HCT116 (cell line): ENCODE results near the gene COX7A2L. TPM values are rescaled to one million over a fixed set of nuclear protein-coding genes. Genes with fewer than 3 reads are reported as not detected.

Experiments used
- ATAC-seq: fragments of 200-7000 bp; cut with Tn5 transposase; 2 replicates; pipeline ENCODE4 v1.9.1; 2020; ENCODE audit warnings: mild to moderate bottlenecking, moderate library complexity
- BruUV-seq: library from RNA; stranded (reverse); fragments of 400-500 nt; replicated peaks from 2 replicates; lab custom pipeline; 2021; lab: Mats Ljungman, UMichigan
- CTCF ChIA-PET: fragments of 300-600 bp; sonication (Branson Sonifier 250); formaldehyde crosslinking; loops from one replicate; lab custom pipeline; 2021; ENCODE audit warnings: antibody characterized with exemption; lab: Charles Lee
- POLR2A ChIA-PET: fragments of 300-600, 350-600 bp; sonication (Branson Sonifier 250); formaldehyde crosslinking; loops from one replicate; lab custom pipeline; 2021; ENCODE audit warnings: antibody characterized with exemption; lab: Charles Lee
- RAD21 ChIA-PET, 2 experiments: fragments of 300-600 bp; sonication (Branson Sonifier 250); formaldehyde crosslinking; loops; one replicate each; lab custom pipeline; 2023; ENCODE audit warnings: low total read pairs in 2 of 2; ENCODE audit not compliant: uncharacterized antibody in 2 of 2, unreplicated experiment in 2 of 2, low non-redundant PET in 1 of 2; lab: Charles Lee
- DNase-seq: peaks from one replicate; pipeline ENCODE4 v3.0.0-alpha.2; 2010; ENCODE audit warnings: low read depth, low spot score
- H2AFZ ChIP-seq: fragments of 200-600 bp; shearing (Covaris generic), sonication (generic); 2 replicates; pipeline ENCODE4 v1.6.1; 2017; ENCODE audit warnings: low read depth, mixed run types, mixed read lengths, antibody characterized with exemption, low read length; ENCODE audit not compliant: poor library complexity, severe bottlenecking
- H3K27ac ChIP-seq: 2 replicates; pipeline ENCODE4 v1.5.1; 2012; ENCODE audit warnings: low read depth, low read length
- H3K27me3 ChIP-seq: fragments of 200-600 bp; sonication (generic); 2 replicates; pipeline ENCODE4 v1.6.1; 2016; ENCODE audit warnings: mixed run types, low read length, mixed read lengths; ENCODE audit not compliant: insufficient read depth
- H3K36me3 ChIP-seq, 2 experiments: fragments of 200-500 bp in 1 of 2; fragments of 200-600 bp in 1 of 2; sonication (Bioruptor generic) in 1 of 2; sonication (generic) in 1 of 2; 2 replicates each; pipeline versions ENCODE4 v1.5.1 to v1.6.1; 2014 to 2016; ENCODE audit warnings: low read length in 2 of 2, inconsistent platforms in 1 of 2, mixed read lengths in 1 of 2, mixed run types in 1 of 2; ENCODE audit not compliant: insufficient read depth in 2 of 2, control insufficient read depth in 1 of 2
- H3K4me1 ChIP-seq, 2 experiments: fragments of 200-600 bp in 1 of 2; sonication (generic) in 1 of 2; 2 replicates each; pipeline versions ENCODE4 v1.5.1 to v1.6.1; 2012 to 2017; ENCODE audit warnings: low read length in 2 of 2, inconsistent platforms in 1 of 2, mild to moderate bottlenecking in 1 of 2, mixed read lengths in 1 of 2, mixed run types in 1 of 2, moderate library complexity in 1 of 2; ENCODE audit not compliant: insufficient read depth in 2 of 2, control insufficient read depth in 1 of 2
- H3K4me2 ChIP-seq: fragments of 200-600 bp; sonication (generic); 2 replicates; pipeline ENCODE4 v1.6.1; 2017; ENCODE audit warnings: mixed run types, low read length, mixed read lengths
- H3K4me3 ChIP-seq, 2 experiments: fragments of 200-600 bp in 1 of 2; sonication (generic) in 1 of 2; replicated peaks in 1 of 2; 2 replicates each; pipeline ENCODE4 v1.5.1; 2011 to 2016; ENCODE audit warnings: low read length in 2 of 2, control low read depth in 1 of 2, low read depth in 1 of 2, mild to moderate bottlenecking in 1 of 2, mixed read lengths in 1 of 2, mixed run types in 1 of 2
- H3K79me2 ChIP-seq: fragments of 200-600 bp; sonication (generic); 2 replicates; pipeline ENCODE4 v1.6.1; 2017; ENCODE audit warnings: mild to moderate bottlenecking, mixed run types, low read length, moderate library complexity, mixed read lengths; ENCODE audit not compliant: insufficient read depth
- H3K9ac ChIP-seq: fragments of 200-600 bp; sonication (generic); 2 replicates; pipeline ENCODE4 v1.6.1; 2016; ENCODE audit warnings: low read length, mixed read lengths
- H3K9me2 ChIP-seq: fragments of 200-600 bp; sonication (generic), shearing (Covaris generic); 2 replicates; pipeline ENCODE4 v1.6.1; 2017; ENCODE audit warnings: mixed run types, mild to moderate bottlenecking, moderate library complexity; ENCODE audit not compliant: insufficient read depth
- H3K9me3 ChIP-seq, 2 experiments: fragments of 200-500 bp in 1 of 2; fragments of 200-600 bp in 1 of 2; sonication (Bioruptor generic) in 1 of 2; sonication (generic) in 1 of 2; 2 replicates each; pipeline ENCODE4 v1.6.1; 2014 to 2017; ENCODE audit warnings: low read length in 2 of 2, mixed read lengths in 2 of 2, inconsistent platforms in 1 of 2, low read depth in 1 of 2, mild to moderate bottlenecking in 1 of 2, mixed run types in 1 of 2, moderate library complexity in 1 of 2; ENCODE audit not compliant: control insufficient read depth in 1 of 2, insufficient read depth in 1 of 2
- H4K20me1 ChIP-seq: fragments of 200-600 bp; sonication (generic), shearing (Covaris generic); 2 replicates; pipeline ENCODE4 v1.6.1; 2017; ENCODE audit warnings: mixed run types, mild to moderate bottlenecking, moderate library complexity; ENCODE audit not compliant: insufficient read depth
- ATF3 ChIP-seq: IDR thresholded peaks from 2 replicates; pipeline ENCODE4 v1.6.1; 2012
- CEBPB ChIP-seq: IDR thresholded peaks from 2 replicates; pipeline ENCODE4 v1.6.1; 2012; ENCODE audit warnings: low read depth
- CTCF ChIP-seq, 3 experiments: fragments of 200-600 bp in 1 of 3; sonication (generic) in 1 of 3; IDR thresholded peaks in 2 of 3; conservative IDR thresholded peaks in 1 of 3; 2 replicates each; pipeline ENCODE4 v1.5.1; 2012 to 2017; ENCODE audit warnings: low read depth in 2 of 3, low read length in 2 of 3, antibody characterized with exemption in 1 of 3, borderline replicate concordance in 1 of 3, control low read depth in 1 of 3, mild to moderate bottlenecking in 1 of 3, mixed read lengths in 1 of 3, mixed run types in 1 of 3, moderate library complexity in 1 of 3; ENCODE audit not compliant: insufficient read depth in 1 of 3
- ELF1 ChIP-seq: IDR thresholded peaks from 2 replicates; pipeline ENCODE4 v1.6.1; 2012; ENCODE audit warnings: low read depth, borderline replicate concordance
- EZH2 ChIP-seq: fragments of 200-600 bp; sonication (generic); IDR thresholded peaks from 2 replicates; pipeline ENCODE4 v1.6.1; 2017; ENCODE audit warnings: antibody characterized with exemption, mixed run types
- EZH2phosphoT487 ChIP-seq: fragments of 200-600 bp; IDR thresholded peaks from 2 replicates; pipeline ENCODE4 v1.6.1; 2018; ENCODE audit warnings: antibody characterized with exemption, borderline replicate concordance
- POLR2A ChIP-seq: IDR thresholded peaks from 2 replicates; pipeline ENCODE4 v1.7.0; 2011; ENCODE audit warnings: borderline replicate concordance; ENCODE audit not compliant: insufficient read depth, insufficient read length; ENCODE audit errors: extremely low read depth
- POLR2AphosphoS5 ChIP-seq: IDR thresholded peaks from 2 replicates; pipeline ENCODE4 v1.6.1; 2011; ENCODE audit warnings: mild to moderate bottlenecking, low read depth, low read length, moderate library complexity
- RAD21 ChIP-seq: IDR thresholded peaks from 2 replicates; pipeline ENCODE4 v1.6.1; 2012; ENCODE audit warnings: low read depth, mild to moderate bottlenecking
- SIN3A ChIP-seq: IDR thresholded peaks from 2 replicates; pipeline ENCODE4 v1.6.1; 2012; ENCODE audit warnings: low read depth
- SP1 ChIP-seq: IDR thresholded peaks from 2 replicates; pipeline ENCODE4 v1.6.1; 2012; ENCODE audit warnings: low read depth
- SRF ChIP-seq: IDR thresholded peaks from 2 replicates; pipeline ENCODE4 v1.6.1; 2012; ENCODE audit warnings: low read depth
- TCF7L2 ChIP-seq: IDR thresholded peaks from 2 replicates; pipeline ENCODE4 v1.7.0; 2011; ENCODE audit warnings: borderline replicate concordance, inconsistent platforms; ENCODE audit not compliant: insufficient read depth, insufficient read length; ENCODE audit errors: extremely low read depth
- ZBTB33 ChIP-seq: IDR thresholded peaks from 2 replicates; pipeline ENCODE4 v1.6.1; 2011; ENCODE audit warnings: mild to moderate bottlenecking, low read length, moderate library complexity; ENCODE audit not compliant: insufficient replicate concordance; ENCODE audit errors: extremely low read depth
- ZNF274 ChIP-seq: fragments of 200-500 bp; sonication (Bioruptor generic); IDR thresholded peaks from 2 replicates; pipeline ENCODE4 v1.6.1; 2014; ENCODE audit warnings: mild to moderate bottlenecking, low read depth, low read length, inconsistent platforms
- intact Hi-C: fragments of 100-400 bp; cut with micrococcal nuclease; formaldehyde crosslinking; loops from 2 replicates; pipeline ENCODE4 v1.10.0; 2022
- total RNA-seq: library from RNA; stranded (reverse); gene quantifications from one replicate; pipeline ENCODE4 v1.2.1, GENCODE V29; 2021; ENCODE audit not compliant: unreplicated experiment

COX7A2L gene
- total RNA-seq, 1 experiment from 2014 or later, result 104 TPM

- Histone ChIP-seq H2AFZ (no peak overlapping the region), H3K4me2 (no peak overlapping the region), H3K4me1 (no peaks in the 10 kb centered on the region), H3K36me3 (peaks cover 4 to 13% of the 10 kb centered on the region in 2 experiments; a peak in 1 of 4 replicates), H3K9ac (no peak overlapping the region), H3K9me3 (no peaks in the 10 kb centered on the region), H3K27me3 (no peaks in the 10 kb centered on the region), H3K27ac (no peak overlapping the region), H3K4me3 (no peak overlapping the region), H3K79me2 (no peaks in the 10 kb centered on the region)
- ChIA-PET RAD21 (no interaction called here), CTCF (no interaction called here)
- no peak for DNase-seq
- no TSS peak for BruUV-seq
- no peak for ATAC-seq
- TF ChIP-seq SRF (no peak), POLR2A (no peak), SP1 (no peak), POLR2AphosphoS5 (no peak), EZH2phosphoT487 (no peak), RAD21 (no peak), TCF7L2 (no peak)
- TF ChIP-seq, all 23 proteins: peak for 0
- H3K9me2 ChIP-seq, result no peaks in the 10 kb centered on the region
- H4K20me1 ChIP-seq, result no peaks in the 10 kb centered on the region
- POLR2A ChIA-PET, result no interaction called here
- intact Hi-C loops, result loop anchor here (10.0 kb wide), 1 partner anchor 479 kb away; no protein-coding TSS in a partner anchor
These were observed 36.8 kb downstream of the COX7A2L start for GRCh38 chr2:42324244-42324643.

- Histone ChIP-seq H2AFZ (no peak overlapping the region), H3K4me3 (no peak overlapping the region), H3K9me2 (no peaks in the 10 kb centered on the region), H4K20me1 (no peaks in the 10 kb centered on the region), H3K4me2 (no peak overlapping the region), H3K4me1 (no peaks in the 10 kb centered on the region), H3K79me2 (no peaks in the 10 kb centered on the region), H3K9ac (no peak overlapping the region), H3K27ac (no peak overlapping the region), H3K9me3 (no peaks in the 10 kb centered on the region), H3K36me3 (peaks cover 6 to 10% of the 10 kb centered on the region in 2 experiments; a peak in 1 of 4 replicates), H3K27me3 (no peaks in the 10 kb centered on the region)
- ChIA-PET POLR2A (no interaction called here), CTCF (no interaction called here), RAD21 (no interaction called here)
- intact Hi-C loops, result loop anchor here (10.0 kb wide), 1 partner anchor 477 kb away; no protein-coding TSS in a partner anchor
- TF ChIP-seq ATF3 (no peak), SIN3A (no peak), RAD21 (no peak), EZH2phosphoT487 (no peak), ZNF274 (no peak), SP1 (no peak), CTCF (IDR thresholded peaks at IDR 0.05 in 2 of 3, conservative IDR thresholded peaks at IDR 0.05 in 1 of 3; ENCODE audit: borderline replicate concordance in 1 of 3, insufficient read depth in 1 of 3, low read depth in 2 of 3, low read length in 2 of 3) (no peak), ZBTB33 (no peak), CEBPB (no peak), TCF7L2 (no peak), SRF (no peak), ELF1 (no peak), EZH2 (no peak)
- ATAC-seq (no peak), DNase-seq (no peak)
- no TSS peak for BruUV-seq
These were observed 39.5 kb downstream of the COX7A2L start for GRCh38 chr2:42321452-42322064.
